Mononuclear cell (primary cell): ENCODE data around the gene PNPLA2. TPM values are rescaled to one million over a fixed set of nuclear protein-coding genes. Genes with fewer than 3 reads are reported as not detected.

ENCODE experiments used
- H3K27me3 ChIP-seq: 2 replicates; pipeline ENCODE4 v1.6.0; 2011; ENCODE audit warnings: low read length, control low read depth; ENCODE audit not compliant: insufficient read depth
- H3K4me1 ChIP-seq: 2 replicates; pipeline ENCODE4 v1.5.1; 2011; ENCODE audit warnings: mild to moderate bottlenecking, low read length, control low read depth; ENCODE audit not compliant: insufficient read depth
- H3K4me3 ChIP-seq: 2 replicates; pipeline ENCODE4 v1.5.1; 2011; ENCODE audit warnings: mild to moderate bottlenecking, low read length, moderate library complexity
- H3K9me3 ChIP-seq: 2 replicates; pipeline ENCODE4 v1.5.1; 2011; ENCODE audit warnings: low read depth, mild to moderate bottlenecking, control low read depth, low read length
- total RNA-seq: library from RNA; depleted of rRNA; stranded (reverse); fragments of >200 nt; gene quantifications from one replicate; pipeline ENCODE4 v1.2.3, GENCODE V29; 2012

PNPLA2 gene, protein sequence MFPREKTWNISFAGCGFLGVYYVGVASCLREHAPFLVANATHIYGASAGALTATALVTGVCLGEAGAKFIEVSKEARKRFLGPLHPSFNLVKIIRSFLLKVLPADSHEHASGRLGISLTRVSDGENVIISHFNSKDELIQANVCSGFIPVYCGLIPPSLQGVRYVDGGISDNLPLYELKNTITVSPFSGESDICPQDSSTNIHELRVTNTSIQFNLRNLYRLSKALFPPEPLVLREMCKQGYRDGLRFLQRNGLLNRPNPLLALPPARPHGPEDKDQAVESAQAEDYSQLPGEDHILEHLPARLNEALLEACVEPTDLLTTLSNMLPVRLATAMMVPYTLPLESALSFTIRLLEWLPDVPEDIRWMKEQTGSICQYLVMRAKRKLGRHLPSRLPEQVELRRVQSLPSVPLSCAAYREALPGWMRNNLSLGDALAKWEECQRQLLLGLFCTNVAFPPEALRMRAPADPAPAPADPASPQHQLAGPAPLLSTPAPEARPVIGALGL
- 81.0 TPM for total RNA-seq

DNA sequence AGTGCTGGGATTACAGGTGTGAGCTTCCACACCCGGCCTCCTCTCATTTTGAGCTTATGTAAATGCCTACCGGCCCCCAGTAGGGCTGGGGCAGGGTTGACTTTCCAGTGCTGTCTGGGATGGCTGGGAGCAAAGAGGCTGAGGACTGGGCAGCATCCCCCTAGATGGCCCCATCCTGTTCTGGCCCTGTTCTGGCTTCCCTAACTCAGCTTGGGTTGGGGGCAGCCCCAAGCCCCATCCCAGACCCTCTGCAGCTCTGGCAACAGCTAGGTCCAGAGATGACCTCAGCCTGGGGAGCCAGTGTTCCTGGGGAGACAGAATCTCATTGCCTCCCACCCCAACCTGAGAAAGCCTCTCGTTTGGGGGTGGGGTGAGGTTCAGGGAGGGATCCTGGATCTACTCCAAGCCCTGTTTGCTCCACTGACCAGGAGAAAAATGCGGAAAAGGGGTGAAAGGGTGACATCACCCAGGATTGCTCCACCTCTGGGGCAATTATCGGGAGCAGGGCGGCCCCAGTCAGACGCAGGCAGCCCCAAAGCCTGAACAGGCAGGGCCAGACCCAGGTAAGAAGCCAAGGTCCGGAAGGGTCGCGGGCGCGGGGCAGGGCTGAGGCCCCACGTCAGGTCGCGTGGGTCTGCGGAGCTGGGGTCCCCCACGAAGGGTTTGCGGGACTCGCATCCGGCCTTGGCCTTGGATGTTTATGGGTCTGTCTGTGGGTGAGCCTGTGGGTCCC is at the start of gene PNPLA2:
PNPLA2 (plus strand) TSS at position 519 of the 733 bp plus-strand sequence. CDS start 805 bp downstream, outside the sequence.
- Histone ChIP-seq H3K9me3 (no peaks in the 10 kb centered on the region), H3K4me1 (peaks cover 38% of the 10 kb centered on the region), H3K27me3 (no peaks in the 10 kb centered on the region), H3K4me3 (peak within 1 kb of the TSS; percentile 81)

- peaks cover 1% of the 10 kb centered on the region for H3K4me1 ChIP-seq
- H3K4me3 ChIP-seq, result no peak overlapping the region
- no peaks in the 10 kb centered on the region for H3K9me3 ChIP-seq
- no peaks in the 10 kb centered on the region for H3K27me3 ChIP-seq
Observed at GRCh38 chr11:769887-770641, 48.6 kb upstream of the PNPLA2 start.

GRCh38 chr11:770642-771616 is 47.8 kb upstream of the PNPLA2 start:
- Histone ChIP-seq H3K4me3 (no peak overlapping the region), H3K27me3 (no peaks in the 10 kb centered on the region), H3K9me3 (no peaks in the 10 kb centered on the region)

DNA sequence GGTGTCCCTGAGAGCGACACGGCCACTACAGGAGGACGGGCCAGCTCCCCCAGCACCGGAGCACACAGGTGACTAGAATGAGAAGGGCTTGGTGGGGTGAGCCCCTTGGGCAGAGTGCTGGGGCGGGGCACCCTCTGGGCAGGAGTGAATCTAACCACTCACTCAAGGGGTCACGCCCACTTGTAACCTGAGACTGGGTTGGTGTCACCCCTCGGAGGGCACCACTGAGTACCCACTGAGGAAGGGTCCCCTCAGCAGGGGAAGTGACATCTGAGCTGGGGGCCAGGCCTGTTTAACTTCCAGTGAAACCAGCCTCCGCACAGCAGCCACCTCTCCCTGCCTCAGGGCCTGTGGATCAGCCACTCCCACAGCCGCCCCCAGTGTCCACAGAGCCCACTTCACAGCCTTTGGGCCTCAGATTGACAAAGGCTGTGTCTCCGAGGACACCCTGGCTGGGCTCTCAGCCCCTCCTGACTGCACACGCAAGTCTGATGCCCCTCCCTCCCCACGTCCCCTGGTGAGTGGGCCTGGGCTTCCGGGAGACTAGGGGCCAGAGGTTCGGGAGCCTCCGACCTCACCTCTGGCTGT is 47.0 kb upstream of the PNPLA2 start:
- Histone ChIP-seq H3K4me1 (peaks cover 18% of the 10 kb centered on the region), H3K4me3 (no peak overlapping the region), H3K9me3 (no peaks in the 10 kb centered on the region), H3K27me3 (no peaks in the 10 kb centered on the region)

More at GRCh38 chr11:770642-771616, 47.8 kb upstream of the PNPLA2 start:
- H3K4me1 ChIP-seq, result peaks cover 10% of the 10 kb centered on the region

- H3K27me3 ChIP-seq, result no peaks in the 10 kb centered on the region
- H3K4me1 ChIP-seq, result peaks cover 19% of the 10 kb centered on the region
- no peaks in the 10 kb centered on the region for H3K9me3 ChIP-seq
- no peak overlapping the region for H3K4me3 ChIP-seq
Observed at GRCh38 chr11:772429-773390, 46.0 kb upstream of the PNPLA2 start.

- Histone ChIP-seq H3K27me3 (no peaks in the 10 kb centered on the region), H3K4me1 (peaks cover 24% of the 10 kb centered on the region), H3K9me3 (no peaks in the 10 kb centered on the region), H3K4me3 (no peak overlapping the region)
Observed at GRCh38 chr11:773425-773824, 45.3 kb upstream of the PNPLA2 start.

GRCh38 chr11:773830-774229 is 44.9 kb upstream of the PNPLA2 start:
- Histone ChIP-seq H3K27me3 (no peaks in the 10 kb centered on the region), H3K9me3 (no peaks in the 10 kb centered on the region), H3K4me3 (no peak overlapping the region)

DNA sequence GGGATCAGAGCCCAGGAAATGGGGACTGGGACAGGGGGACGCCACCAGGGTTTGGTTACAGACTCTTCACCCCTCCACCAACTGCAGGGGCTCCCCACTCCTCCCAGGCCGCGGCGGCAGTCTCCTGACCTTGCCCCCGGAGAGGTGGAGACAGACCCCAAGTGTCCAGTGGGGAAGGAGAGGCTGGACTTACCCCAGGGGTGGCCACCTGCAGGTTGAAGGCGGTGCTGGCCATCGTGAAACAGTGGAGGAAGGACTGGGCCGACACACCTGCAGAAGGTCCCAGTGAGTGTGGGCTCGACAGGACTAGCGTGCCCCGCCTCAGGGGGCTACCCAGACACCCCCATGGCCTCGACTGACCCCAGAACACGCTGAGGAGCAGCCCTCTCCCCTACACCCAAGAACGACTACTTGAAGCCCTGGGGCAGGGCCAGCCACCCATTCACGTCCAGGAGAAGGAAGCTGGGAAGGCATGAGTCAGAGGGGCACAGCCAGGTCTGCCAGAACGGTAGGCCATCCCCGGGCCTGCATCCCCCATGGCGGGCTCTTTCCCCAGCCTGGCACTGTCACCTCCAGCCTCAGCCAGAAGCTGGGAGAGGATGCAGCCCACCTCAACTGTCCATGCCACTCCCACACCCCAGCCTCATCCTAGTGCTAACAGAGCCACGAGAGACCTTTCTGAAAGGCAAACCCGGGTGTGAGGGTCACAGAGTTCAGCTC is 43.7 kb upstream of the PNPLA2 start:
- no peaks in the 10 kb centered on the region for H3K27me3 ChIP-seq

More at GRCh38 chr11:773830-774229, 44.9 kb upstream of the PNPLA2 start:
- H3K4me1 ChIP-seq, result peaks cover 28% of the 10 kb centered on the region

GRCh38 chr11:776263-776560 is 42.5 kb upstream of the PNPLA2 start:
- Histone ChIP-seq H3K4me3 (peak overlapping the region; percentile 43), H3K9me3 (no peaks in the 10 kb centered on the region), H3K4me1 (peaks cover 30% of the 10 kb centered on the region), H3K27me3 (no peaks in the 10 kb centered on the region)

More for the DNA sequence above, 43.7 kb upstream of the PNPLA2 start:
- no peak overlapping the region for H3K4me3 ChIP-seq
- peaks cover 30% of the 10 kb centered on the region for H3K4me1 ChIP-seq
- no peaks in the 10 kb centered on the region for H3K9me3 ChIP-seq

GRCh38 chr11:776561-777287 is 42.0 kb upstream of the PNPLA2 start:
- no peaks in the 10 kb centered on the region for H3K27me3 ChIP-seq
- H3K4me3 ChIP-seq, result peak overlapping the region; percentile 63

GRCh38 chr11:777288-778255 is 41.1 kb upstream of the PNPLA2 start, which contains the start of gene GATD1:
Gene GATD1, minus strand, starts transcription at chr11:777487. Its CDS starts 25 bp downstream, at chr11:777462.
- Histone ChIP-seq H3K9me3 (no peaks in the 10 kb centered on the region), H3K4me3 (peak within 1 kb of the TSS; percentile 63), H3K27me3 (no peaks in the 10 kb centered on the region), H3K4me1 (peaks cover 30% of the 10 kb centered on the region)

More at GRCh38 chr11:776561-777287, 42.0 kb upstream of the PNPLA2 start:
- Histone ChIP-seq H3K4me1 (peaks cover 30% of the 10 kb centered on the region), H3K9me3 (no peaks in the 10 kb centered on the region)
